NCI-H2196 treated with DMSO at 0.1 percent for 48 hours (cell line): ENCODE measurements around the gene BRICD5.
"Not testable (repeated sequence)": the region's sequence is repeated elsewhere in the genome, so short reads cannot be mapped to it uniquely, and the experiment has no call there.

ENCODE experiments used
- DNase-seq: peaks from one replicate; lab custom pipeline; 2025; ENCODE audit not compliant: unreplicated experiment; lab: John Stamatoyannopoulos, UW

The BRICD5 gene

GRCh38 chr16:2210386-2211365 is at the start of gene BRICD5:
Gene BRICD5, minus strand, starts transcription at chr16:2210863. Its CDS starts 30 bp downstream, at chr16:2210833.
- no peak for DNase-seq

GRCh38 chr16:2260250-2260649 is 49.6 kb upstream of the BRICD5 start:
- no peak for DNase-seq

GRCh38 chr16:2258530-2258929 is 47.9 kb upstream of the BRICD5 start:
- DNase-seq, result not testable (repeated sequence)

GRCh38 chr16:2257726-2258125 is 47.1 kb upstream of the BRICD5 start:
- DNase-seq, result no peak

DNA sequence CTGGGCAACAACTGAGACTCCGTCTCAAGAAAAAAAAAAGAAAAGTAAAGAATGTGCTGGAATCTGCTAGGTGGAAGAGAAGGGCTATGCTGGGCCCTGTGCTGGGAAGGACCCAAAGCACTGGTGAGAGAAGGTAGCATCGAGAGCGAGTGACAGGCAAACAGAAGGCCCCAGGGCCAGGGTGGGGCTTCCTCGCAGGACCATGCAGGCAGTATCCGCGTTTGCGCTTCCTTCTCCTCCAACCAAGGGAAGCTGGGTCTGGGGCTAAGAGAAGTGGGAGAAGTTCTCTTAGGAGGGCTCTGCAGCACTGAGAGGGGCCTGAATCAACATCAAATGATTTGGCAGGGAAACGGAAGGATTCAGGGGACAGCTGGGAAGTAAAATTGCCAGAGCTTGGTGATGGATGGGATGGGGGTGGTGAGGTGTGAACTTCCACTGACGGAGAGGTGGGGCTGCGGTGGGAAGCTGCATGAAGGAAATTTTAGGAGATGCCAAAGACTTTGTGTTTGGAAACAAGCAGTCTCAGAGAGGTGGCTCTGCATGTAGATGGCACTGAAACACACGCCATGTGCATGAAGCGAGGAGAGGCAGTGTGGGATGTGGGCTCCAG is 46.0 kb upstream of the BRICD5 start:
- no peak for DNase-seq

- no peak for DNase-seq
Observed at GRCh38 chr16:2253293-2253692, 42.6 kb upstream of the BRICD5 start.

GRCh38 chr16:2252806-2253148 is 42.1 kb upstream of the BRICD5 start:
- DNase-seq, result no peak

DNA sequence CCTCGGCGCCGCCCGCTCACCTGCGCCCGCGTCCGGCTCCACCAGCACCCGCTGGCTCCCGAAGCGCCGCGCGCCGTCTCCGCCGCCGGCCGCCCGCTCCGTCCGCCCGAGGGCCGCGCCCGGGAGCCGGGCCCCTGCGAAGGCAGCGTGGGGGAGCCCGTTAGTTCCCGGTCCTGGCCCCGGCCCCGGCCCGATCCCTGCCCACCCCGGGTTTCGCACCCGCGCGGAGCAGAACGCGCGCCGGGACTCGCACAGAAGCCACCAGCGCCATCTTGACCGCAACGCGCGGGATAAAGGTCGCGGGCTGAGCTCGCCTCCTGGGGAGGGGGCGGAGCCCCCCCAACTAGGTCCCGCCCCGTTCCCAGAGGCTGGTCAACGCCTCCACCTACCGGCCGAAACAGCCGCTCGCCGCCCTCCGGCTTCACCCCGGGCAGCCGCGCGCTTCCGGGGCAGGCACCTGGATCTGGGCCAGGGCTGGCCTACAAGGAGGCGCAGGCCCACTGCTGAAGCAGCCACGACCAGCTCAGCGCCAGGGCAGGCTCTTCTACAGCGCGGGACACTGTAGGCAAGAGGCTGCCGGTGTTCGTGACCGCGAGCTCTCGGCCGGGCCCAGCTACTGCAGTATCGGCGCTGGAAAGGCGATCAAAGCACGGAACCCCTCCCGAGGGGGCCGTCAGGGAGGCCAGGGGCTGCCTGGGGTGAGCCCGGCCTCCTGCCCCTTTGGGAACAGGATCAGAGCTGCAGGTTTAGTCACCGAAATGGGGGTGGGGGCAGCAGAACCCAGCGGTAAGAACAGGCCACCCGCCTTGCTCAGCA is 40.8 kb upstream of the BRICD5 start, which contains the start of gene ECI1:
ECI1 (minus strand) TSS at position 292 of the 816 bp plus-strand sequence; CDS start at position 271, 21 bp downstream.
- peak; percentile 92 for DNase-seq

DNA sequence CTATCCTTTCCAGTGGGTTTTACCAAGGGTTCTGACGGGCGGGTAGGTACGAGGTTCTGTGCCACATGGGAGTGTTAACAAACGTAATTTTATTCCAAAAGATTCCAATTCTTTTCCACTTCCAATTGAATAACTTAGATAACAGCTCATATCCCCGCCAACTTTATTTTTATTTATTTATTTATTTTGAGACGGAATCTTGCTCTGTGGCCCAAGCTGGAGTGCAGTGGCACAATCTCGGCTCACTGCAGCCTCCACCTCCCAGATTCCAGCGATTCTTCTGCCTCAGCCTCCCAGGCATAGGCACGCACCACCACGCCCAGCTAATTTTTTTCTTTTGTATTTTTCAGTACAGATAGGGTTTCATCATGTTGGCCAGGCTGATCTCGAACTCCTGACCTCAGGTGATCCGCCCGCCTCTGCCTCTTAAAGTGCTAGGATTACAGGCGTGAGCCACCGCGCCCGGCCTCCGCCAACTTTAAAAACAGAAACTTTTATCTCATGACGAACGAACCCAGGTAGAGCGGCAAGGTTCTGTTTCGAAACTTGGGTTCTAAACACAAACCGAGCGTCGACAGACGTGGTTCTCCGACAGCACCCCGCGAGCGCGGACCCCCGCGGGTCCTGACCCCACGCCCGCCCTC is 40.1 kb upstream of the BRICD5 start:
- no peak for DNase-seq

- no peak for DNase-seq
Observed at GRCh38 chr16:2246301-2246885, 35.7 kb upstream of the BRICD5 start.

- DNase-seq, result no peak
Observed at GRCh38 chr16:2244926-2245795, 34.5 kb upstream of the BRICD5 start.

- DNase-seq, result no peak
Observed at GRCh38 chr16:2244301-2244700, 33.6 kb upstream of the BRICD5 start.

GRCh38 chr16:2243781-2244180 is 33.1 kb upstream of the BRICD5 start:
- DNase-seq, result no peak

GRCh38 chr16:2243031-2243528 is 32.4 kb upstream of the BRICD5 start:
- DNase-seq, result no peak

DNA sequence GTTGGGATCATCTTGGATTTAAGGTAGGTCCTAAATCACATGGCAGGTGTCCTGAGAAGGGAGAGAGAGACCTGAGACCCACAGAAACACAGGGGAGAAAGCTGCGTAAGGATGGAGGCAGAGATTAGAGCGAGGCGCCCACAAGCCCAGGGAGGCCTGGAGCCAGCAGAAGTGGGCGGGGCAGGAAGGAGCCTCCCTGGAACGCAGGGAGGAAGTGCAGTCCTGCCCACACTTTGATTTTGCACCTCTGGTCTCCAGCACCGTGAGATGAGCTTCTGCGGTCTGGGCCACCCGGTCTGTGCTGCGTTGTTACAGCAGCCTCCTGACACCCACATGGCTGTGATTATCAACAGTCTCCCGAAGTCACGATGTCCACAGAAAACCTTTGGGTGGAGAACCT is 31.9 kb upstream of the BRICD5 start:
- no peak for DNase-seq

GRCh38 chr16:2240331-2240730 is 29.7 kb upstream of the BRICD5 start:
- DNase-seq, result not testable (repeated sequence)

DNA sequence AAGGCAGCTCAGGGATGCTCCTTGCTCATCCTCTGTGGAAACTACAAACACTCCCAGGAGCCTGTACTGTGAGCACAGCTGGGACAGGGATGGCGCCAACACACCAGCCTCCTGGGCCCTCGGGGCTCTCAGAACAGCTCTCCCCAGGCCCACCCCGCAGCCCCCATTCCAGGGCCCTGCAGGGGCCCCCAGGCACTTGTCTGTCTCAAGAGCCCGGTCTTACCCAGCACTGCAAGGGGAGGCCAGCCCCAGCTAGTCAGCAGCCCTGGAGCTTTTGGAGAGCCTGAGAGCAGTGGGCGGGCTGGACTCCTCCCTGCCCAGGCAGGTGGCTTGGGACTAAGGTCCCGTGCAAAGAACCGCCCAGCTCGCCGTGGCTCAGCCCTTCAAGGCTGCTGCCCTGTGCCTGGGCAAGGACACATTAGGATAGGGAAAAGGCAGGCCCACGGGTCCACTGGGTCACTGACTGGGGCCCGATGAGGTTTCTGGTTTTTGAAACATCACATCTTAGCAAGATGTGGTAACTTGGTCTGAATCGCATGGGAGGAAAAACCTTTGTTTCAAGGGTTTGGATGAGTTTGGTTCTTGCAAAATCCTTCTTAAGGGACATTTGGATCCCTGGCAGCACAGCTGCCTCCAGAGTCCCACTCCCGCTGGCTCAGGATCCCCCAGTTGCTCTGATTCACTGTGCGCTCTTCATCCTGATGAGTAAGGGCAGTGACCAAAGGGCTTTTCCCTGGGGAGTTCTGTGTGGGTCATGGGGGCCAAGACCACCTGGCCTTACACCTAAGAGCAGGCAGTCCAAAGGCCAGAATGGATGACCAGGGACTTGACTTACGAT is 28.4 kb upstream of the BRICD5 start:
- DNase-seq, result no peak

DNA sequence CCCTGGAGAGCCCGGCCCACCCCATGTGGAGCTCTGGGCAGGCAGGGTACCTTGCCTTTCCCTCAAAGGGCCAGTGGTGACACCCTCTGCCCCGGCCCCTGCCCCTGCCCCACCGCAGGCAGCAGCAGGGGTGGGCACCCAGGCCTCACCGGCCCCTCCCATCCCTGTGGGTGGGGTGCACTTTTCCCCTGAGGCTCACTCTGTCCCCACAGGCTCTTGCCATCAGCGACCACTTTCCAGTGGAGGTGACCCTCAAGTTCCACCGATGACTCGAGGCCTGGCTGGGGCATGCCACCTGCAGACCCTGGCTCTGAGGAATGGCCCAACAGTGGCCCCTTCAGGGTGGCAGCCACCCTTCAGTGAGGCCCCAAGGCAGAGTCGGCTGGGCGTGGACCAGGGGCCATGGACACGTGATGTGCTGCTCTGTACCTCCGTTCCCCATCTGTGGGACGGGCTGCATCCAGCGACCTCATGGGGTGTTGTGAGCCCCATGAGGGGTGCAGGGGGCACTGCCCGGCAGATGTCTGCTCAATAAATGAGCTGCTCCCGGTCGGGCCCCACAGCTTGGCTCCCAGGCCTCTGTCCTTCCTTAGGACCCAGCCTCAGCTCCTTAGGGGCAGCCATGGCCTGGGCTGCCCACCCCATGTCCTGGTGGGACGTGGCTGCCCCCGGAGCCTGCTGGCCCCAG is 27.6 kb upstream of the BRICD5 start:
- no peak for DNase-seq
